ENCODE measurements around the gene SELENON.

The SELENON gene

DNA sequence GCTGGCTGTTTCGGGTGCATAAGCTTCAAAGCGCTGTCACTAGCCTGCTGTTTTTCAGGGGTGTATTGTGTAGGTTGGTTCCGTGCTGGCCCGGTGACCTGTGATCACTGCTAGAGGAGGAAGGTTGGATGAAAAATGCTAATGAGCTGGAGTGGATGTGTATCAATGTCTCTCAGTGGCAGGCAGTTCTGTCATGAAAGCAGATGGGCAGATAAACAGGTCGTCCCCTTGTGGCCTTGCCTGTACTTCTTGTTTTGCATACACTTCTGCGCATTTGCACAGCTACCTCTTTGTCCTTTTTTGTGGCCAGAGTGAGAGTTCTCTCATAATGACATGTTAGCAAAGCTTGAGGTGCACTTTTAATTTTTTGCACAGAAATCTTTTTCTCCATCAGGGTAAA is 2.9 kb downstream of the SELENON start:
- H3K9ac ChIP-seq (ENCODE audit: insufficient read length, low read depth), result no peak overlapping the region
- TF ChIP-seq YY1 (IDR thresholded peaks at IDR 0.05; ENCODE audit: insufficient read depth, insufficient read length) (no peak), SUZ12 (IDR thresholded peaks at IDR 0.05; ENCODE audit: extremely low read depth, insufficient read depth, insufficient read length) (no peak), ZNF274 (IDR thresholded peaks at IDR 0.05; ENCODE audit: low read depth, low read length) (no peak)

DNA sequence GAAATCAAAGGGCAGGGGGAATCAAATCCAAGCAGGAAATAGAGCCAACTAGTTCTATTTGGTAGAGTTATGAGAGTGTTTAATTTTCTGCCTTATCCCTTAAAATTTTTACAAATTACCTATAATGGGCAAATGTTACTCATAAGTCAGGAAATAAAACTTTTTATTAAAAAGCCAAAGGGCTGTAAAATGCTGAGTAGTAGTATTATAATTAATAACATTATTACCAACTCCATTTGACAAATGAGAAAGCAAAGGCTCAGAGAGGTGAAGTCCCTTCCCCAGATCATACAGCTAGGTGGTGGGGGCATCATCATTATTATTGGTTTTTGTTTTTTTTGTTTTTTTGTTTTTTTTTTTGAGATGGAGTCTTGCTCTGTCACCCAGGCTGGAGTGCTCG is 3.4 kb downstream of the SELENON start:
- no peak for TF ChIP-seq YY1 (IDR thresholded peaks at IDR 0.05; ENCODE audit: insufficient read depth, insufficient read length)
- TF ChIP-seq ZNF274 (IDR thresholded peaks at IDR 0.05; ENCODE audit: low read depth, low read length), result no peak
- TF ChIP-seq SUZ12 (IDR thresholded peaks at IDR 0.05; ENCODE audit: extremely low read depth, insufficient read depth, insufficient read length), result no peak
- Histone ChIP-seq H3K9me3 (ENCODE audit: insufficient read depth, low read length) (no peaks in the 10 kb centered on the region), H3K36me3 (ENCODE audit: insufficient read depth, insufficient read length, low read length) (peaks cover 43% of the 10 kb centered on the region), H3K9ac (ENCODE audit: insufficient read length, low read depth) (no peak overlapping the region), H3K27me3 (ENCODE audit: insufficient read depth, insufficient read length) (peaks cover 5% of the 10 kb centered on the region), H3K4me3 (ENCODE audit: insufficient read length, low read depth) (no peak overlapping the region), H3K4me1 (ENCODE audit: insufficient read depth, insufficient read length) (peaks cover 17% of the 10 kb centered on the region)
- no peak for DNase-seq (ENCODE audit: low read depth, low spot score)

More for the DNA sequence above, 2.9 kb downstream of the SELENON start:
- peaks cover 38% of the 10 kb centered on the region for H3K36me3 ChIP-seq (ENCODE audit: insufficient read depth, insufficient read length, low read length)
- H3K27me3 ChIP-seq (ENCODE audit: insufficient read depth, insufficient read length), result peaks cover 8% of the 10 kb centered on the region
- H3K4me3 ChIP-seq (ENCODE audit: insufficient read length, low read depth), result no peak overlapping the region
- peaks cover 18% of the 10 kb centered on the region for H3K4me1 ChIP-seq (ENCODE audit: insufficient read depth, insufficient read length)
- no peak for DNase-seq (ENCODE audit: low read depth, low spot score)
- no peaks in the 10 kb centered on the region for H3K9me3 ChIP-seq (ENCODE audit: insufficient read depth, low read length)

DNA sequence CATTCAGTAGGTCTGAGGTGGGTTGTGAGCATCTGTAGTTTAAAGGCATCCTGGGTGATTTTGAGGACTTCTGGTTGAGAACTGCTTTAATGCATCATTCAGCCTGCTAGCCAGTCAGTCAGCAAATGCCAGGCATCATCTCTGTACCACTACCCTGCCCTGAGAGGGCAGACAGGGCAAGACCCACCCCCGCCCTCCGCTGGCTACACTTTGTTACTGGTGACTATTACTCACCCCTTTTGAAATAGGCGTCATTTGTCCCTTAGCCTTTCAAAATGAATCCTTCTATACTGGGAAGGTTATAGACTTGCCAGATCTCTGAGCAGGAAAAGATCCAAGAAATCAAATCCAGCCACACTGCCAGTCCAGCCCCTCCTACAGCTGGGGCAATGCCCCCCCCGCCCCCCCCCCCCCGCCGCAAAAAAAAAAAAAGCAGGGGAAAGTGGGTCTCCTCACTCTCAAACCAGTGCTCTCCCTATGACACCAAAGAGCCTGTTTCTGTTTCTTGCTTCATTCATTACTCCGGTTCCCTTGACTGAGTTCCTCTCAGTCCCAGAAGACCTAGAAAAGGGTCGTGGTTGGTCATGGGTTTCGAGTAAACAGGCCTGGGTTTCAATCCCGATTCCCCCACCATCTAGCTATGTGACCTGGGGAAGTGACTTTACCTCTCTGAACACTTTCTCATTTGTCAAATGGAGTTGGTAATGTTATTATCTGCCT is 4.4 kb downstream of the SELENON start:
- Histone ChIP-seq H3K27me3 (ENCODE audit: insufficient read depth, insufficient read length) (peaks cover 1% of the 10 kb centered on the region), H3K4me3 (ENCODE audit: insufficient read length, low read depth) (no peak overlapping the region), H3K36me3 (ENCODE audit: insufficient read depth, insufficient read length, low read length) (peaks cover 53% of the 10 kb centered on the region), H3K9me3 (ENCODE audit: insufficient read depth, low read length) (no peaks in the 10 kb centered on the region), H3K9ac (ENCODE audit: insufficient read length, low read depth) (no peak overlapping the region), H3K4me1 (ENCODE audit: insufficient read depth, insufficient read length) (peaks cover 14% of the 10 kb centered on the region)
- DNase-seq (ENCODE audit: low read depth, low spot score), result no peak
- TF ChIP-seq YY1 (IDR thresholded peaks at IDR 0.05; ENCODE audit: insufficient read depth, insufficient read length), result no peak
- TF ChIP-seq SUZ12 (IDR thresholded peaks at IDR 0.05; ENCODE audit: extremely low read depth, insufficient read depth, insufficient read length), result no peak
- TF ChIP-seq ZNF274 (IDR thresholded peaks at IDR 0.05; ENCODE audit: low read depth, low read length), result no peak

DNA sequence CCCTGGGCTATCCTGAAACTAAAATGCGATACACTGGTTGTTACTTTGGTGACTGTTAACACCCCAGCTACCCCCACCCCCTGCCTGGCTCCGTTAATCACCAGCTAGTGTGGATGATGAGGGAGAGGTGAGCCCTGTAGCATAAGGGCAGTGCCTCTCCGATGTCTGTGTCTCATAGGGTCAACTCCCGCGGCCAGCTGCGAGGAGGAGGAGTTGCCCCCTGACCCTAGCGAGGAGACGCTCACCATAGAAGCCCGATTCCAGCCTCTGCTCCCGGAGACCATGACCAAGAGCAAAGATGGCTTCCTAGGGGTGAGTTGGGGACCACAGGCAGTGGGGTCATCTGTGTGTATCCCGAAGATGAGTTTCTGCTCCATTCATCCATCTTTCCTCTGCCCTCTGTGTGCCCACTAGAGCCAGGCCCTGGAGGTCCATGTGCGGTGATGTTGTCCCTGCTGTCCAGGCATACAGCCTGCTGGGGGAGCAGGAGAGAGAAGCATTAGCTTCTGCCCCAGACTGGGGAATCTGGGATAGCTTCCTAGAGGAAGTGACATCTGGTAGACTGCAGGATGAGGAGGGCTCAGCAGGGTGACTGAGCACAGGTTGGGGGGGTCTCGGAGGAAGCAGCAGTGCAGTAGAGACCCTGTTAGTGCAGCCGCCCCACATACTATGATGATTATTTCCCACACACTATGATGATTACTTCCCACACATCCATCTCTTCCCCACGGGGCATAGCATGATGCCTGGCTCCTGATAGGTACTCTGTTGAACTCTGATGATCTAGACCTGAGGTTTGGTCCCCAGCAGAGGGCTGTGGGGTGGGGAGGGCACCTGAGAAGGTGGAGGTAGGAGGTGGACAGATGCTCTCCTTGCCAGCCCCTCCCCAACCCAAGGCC is 5.2 kb downstream of the SELENON start:
- TF ChIP-seq YY1 (IDR thresholded peaks at IDR 0.05; ENCODE audit: insufficient read depth, insufficient read length), result no peak
- no peak for TF ChIP-seq ZNF274 (IDR thresholded peaks at IDR 0.05; ENCODE audit: low read depth, low read length)
- no peak for TF ChIP-seq SUZ12 (IDR thresholded peaks at IDR 0.05; ENCODE audit: extremely low read depth, insufficient read depth, insufficient read length)
- H3K36me3 ChIP-seq (ENCODE audit: insufficient read depth, insufficient read length, low read length), result peaks cover 61% of the 10 kb centered on the region

DNA sequence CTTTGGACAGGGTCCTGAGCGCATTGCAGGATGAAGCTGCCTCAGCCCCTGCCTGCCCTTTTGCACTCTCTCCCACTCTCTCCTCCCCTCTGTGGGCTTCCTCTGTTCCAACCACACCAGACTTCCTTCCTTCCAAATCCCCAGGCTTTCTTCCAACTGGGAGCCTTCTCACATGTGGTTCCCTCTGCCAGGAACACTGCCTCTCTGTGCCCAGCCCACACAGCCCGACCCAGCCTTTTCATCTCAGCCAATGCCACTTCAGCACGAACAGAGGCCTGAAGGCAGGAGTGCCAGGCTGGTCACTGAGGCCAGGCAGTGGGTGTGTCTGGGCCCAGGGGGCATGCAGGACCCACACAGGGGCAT is 5.9 kb downstream of the SELENON start:
- TF ChIP-seq SUZ12 (IDR thresholded peaks at IDR 0.05; ENCODE audit: extremely low read depth, insufficient read depth, insufficient read length), result no peak
- TF ChIP-seq ZNF274 (IDR thresholded peaks at IDR 0.05; ENCODE audit: low read depth, low read length), result no peak
- TF ChIP-seq YY1 (IDR thresholded peaks at IDR 0.05; ENCODE audit: insufficient read depth, insufficient read length), result no peak
- no peak overlapping the region for H3K4me3 ChIP-seq (ENCODE audit: insufficient read length, low read depth)
- DNase-seq (ENCODE audit: low read depth, low spot score), result no peak
- no peaks in the 10 kb centered on the region for H3K9me3 ChIP-seq (ENCODE audit: insufficient read depth, low read length)
- no peak overlapping the region for H3K9ac ChIP-seq (ENCODE audit: insufficient read length, low read depth)
- H3K36me3 ChIP-seq (ENCODE audit: insufficient read depth, insufficient read length, low read length), result peaks cover 67% of the 10 kb centered on the region
- no peaks in the 10 kb centered on the region for H3K27me3 ChIP-seq (ENCODE audit: insufficient read depth, insufficient read length)
- peaks cover 15% of the 10 kb centered on the region for H3K4me1 ChIP-seq (ENCODE audit: insufficient read depth, insufficient read length)

More for the DNA sequence above, 5.2 kb downstream of the SELENON start:
- Histone ChIP-seq H3K4me1 (ENCODE audit: insufficient read depth, insufficient read length) (peaks cover 11% of the 10 kb centered on the region), H3K9ac (ENCODE audit: insufficient read length, low read depth) (no peak overlapping the region), H3K9me3 (ENCODE audit: insufficient read depth, low read length) (no peaks in the 10 kb centered on the region), H3K27me3 (ENCODE audit: insufficient read depth, insufficient read length) (no peaks in the 10 kb centered on the region), H3K4me3 (ENCODE audit: insufficient read length, low read depth) (no peak overlapping the region)
- no peak for DNase-seq (ENCODE audit: low read depth, low spot score)

DNA sequence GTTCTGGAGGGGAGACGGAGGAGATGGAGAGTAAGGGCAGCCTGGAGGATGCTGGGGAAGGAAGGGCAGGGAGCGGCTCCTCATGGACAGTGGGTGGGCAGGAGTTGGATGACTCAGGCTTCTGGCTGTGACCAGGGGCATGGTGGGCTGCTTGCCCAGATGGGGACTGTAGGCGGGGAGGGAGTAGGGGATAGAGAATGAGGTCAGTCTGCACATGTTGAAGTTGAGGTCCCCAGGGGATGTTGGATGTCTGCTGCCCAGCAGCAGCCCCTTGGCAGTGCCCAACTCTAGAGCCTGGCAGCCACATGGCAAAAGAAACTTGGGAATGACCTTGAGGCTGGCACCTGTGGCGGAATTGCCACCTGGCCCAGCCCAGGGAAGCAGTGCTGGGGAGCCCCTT is 6.4 kb downstream of the SELENON start:
- DNase-seq (ENCODE audit: low read depth, low spot score), result no peak
- H3K36me3 ChIP-seq (ENCODE audit: insufficient read depth, insufficient read length, low read length), result peaks cover 72% of the 10 kb centered on the region
- H3K4me1 ChIP-seq (ENCODE audit: insufficient read depth, insufficient read length), result peaks cover 19% of the 10 kb centered on the region
- no peak overlapping the region for H3K9ac ChIP-seq (ENCODE audit: insufficient read length, low read depth)
- no peak overlapping the region for H3K4me3 ChIP-seq (ENCODE audit: insufficient read length, low read depth)
- H3K9me3 ChIP-seq (ENCODE audit: insufficient read depth, low read length), result no peaks in the 10 kb centered on the region
- TF ChIP-seq ZNF274 (IDR thresholded peaks at IDR 0.05; ENCODE audit: low read depth, low read length) (no peak), SUZ12 (IDR thresholded peaks at IDR 0.05; ENCODE audit: extremely low read depth, insufficient read depth, insufficient read length) (no peak), YY1 (IDR thresholded peaks at IDR 0.05; ENCODE audit: insufficient read depth, insufficient read length) (no peak)
- H3K27me3 ChIP-seq (ENCODE audit: insufficient read depth, insufficient read length), result no peaks in the 10 kb centered on the region
